ENCODE data around the gene CCL19. TPM values are rescaled to one million over a fixed set of nuclear protein-coding genes. Genes with fewer than 3 reads are reported as not detected.
A peak's percentile ranks its signal among the peaks of the same experiment; 100 is the strongest.

The CCL19 gene
- total RNA-seq, 1 donor from 2014 or later: not detected

- no peaks in the 10 kb centered on the region for H3K27me3 Mint-ChIP-seq (ENCODE audit: low read depth)
- no peak for DNase-seq (ENCODE audit: low spot score)
- no peak overlapping the region for H3K4me3 Mint-ChIP-seq (ENCODE audit: low read depth)
- H3K9me3 Mint-ChIP-seq: no peaks in the 10 kb centered on the region
- H3K4me1 Mint-ChIP-seq (ENCODE audit: low read depth): peaks cover 30% of the 10 kb centered on the region
- intact Hi-C loops (cut with micrococcal nuclease): no loop called here
- peaks cover 36% of the 10 kb centered on the region for H3K36me3 Mint-ChIP-seq (ENCODE audit: low read depth)
- peak overlapping the region; percentile 54 for H3K27ac Mint-ChIP-seq
Observed at GRCh38 chr9:34652602-34653000, 38.5 kb downstream of the CCL19 start.

GRCh38 chr9:34651876-34652601 is 39.0 kb downstream of the CCL19 start, which contains the start of gene IL11RA:
Gene IL11RA, plus strand, starts transcription at chr9:34652185. Its CDS starts 3,033 bp downstream, at chr9:34655218.
- intact Hi-C loops (cut with micrococcal nuclease): no loop called here
- Mint-ChIP-seq H3K36me3 (ENCODE audit: low read depth) (peaks cover 41% of the 10 kb centered on the region), H3K4me1 (ENCODE audit: low read depth) (peaks cover 36% of the 10 kb centered on the region), H3K27ac (peak within 1 kb of the TSS; percentile 54), H3K4me3 (ENCODE audit: low read depth) (no peak within 1 kb of the TSS), H3K9me3 (no peaks in the 10 kb centered on the region), H3K27me3 (ENCODE audit: low read depth) (no peaks in the 10 kb centered on the region)
- DNase-seq (ENCODE audit: low spot score): peak; percentile 23

- H3K4me1 Mint-ChIP-seq (ENCODE audit: low read depth): peaks cover 38% of the 10 kb centered on the region
- no peaks in the 10 kb centered on the region for H3K9me3 Mint-ChIP-seq
- DNase-seq (ENCODE audit: low spot score): no peak
- intact Hi-C loops (cut with micrococcal nuclease): no loop called here
- H3K27me3 Mint-ChIP-seq (ENCODE audit: low read depth): no peaks in the 10 kb centered on the region
- no peak overlapping the region for H3K27ac Mint-ChIP-seq
- H3K4me3 Mint-ChIP-seq (ENCODE audit: low read depth): no peak overlapping the region
- peaks cover 43% of the 10 kb centered on the region for H3K36me3 Mint-ChIP-seq (ENCODE audit: low read depth)
Observed at GRCh38 chr9:34651321-34651720, 39.8 kb downstream of the CCL19 start.

- H3K27ac Mint-ChIP-seq: no peak overlapping the region
- H3K4me3 Mint-ChIP-seq (ENCODE audit: low read depth): no peak overlapping the region
- DNase-seq (ENCODE audit: low spot score): no peak
- peaks cover 43% of the 10 kb centered on the region for H3K36me3 Mint-ChIP-seq (ENCODE audit: low read depth)
- H3K9me3 Mint-ChIP-seq: no peaks in the 10 kb centered on the region
- H3K27me3 Mint-ChIP-seq (ENCODE audit: low read depth): no peaks in the 10 kb centered on the region
- peaks cover 42% of the 10 kb centered on the region for H3K4me1 Mint-ChIP-seq (ENCODE audit: low read depth)
- intact Hi-C loops (cut with micrococcal nuclease): no loop called here
Observed at GRCh38 chr9:34650816-34651215, 40.3 kb downstream of the CCL19 start.

- no peaks in the 10 kb centered on the region for H3K27me3 Mint-ChIP-seq (ENCODE audit: low read depth)
- no peaks in the 10 kb centered on the region for H3K9me3 Mint-ChIP-seq
- intact Hi-C loops (cut with micrococcal nuclease): loop anchor here (5.0 kb wide), 1 partner anchor 36 kb away; the partner anchor contains the start of gene RPP25L
- H3K36me3 Mint-ChIP-seq (ENCODE audit: low read depth): peaks cover 43% of the 10 kb centered on the region
- H3K4me3 Mint-ChIP-seq (ENCODE audit: low read depth): peak overlapping the region; percentile 38
- peaks cover 42% of the 10 kb centered on the region for H3K4me1 Mint-ChIP-seq (ENCODE audit: low read depth)
- no peak overlapping the region for H3K27ac Mint-ChIP-seq
- no peak for DNase-seq (ENCODE audit: low spot score)
Observed at GRCh38 chr9:34648673-34649072, 42.4 kb downstream of the CCL19 start.

- Mint-ChIP-seq H3K27ac (peak overlapping the region; percentile 87), H3K4me3 (ENCODE audit: low read depth) (peak overlapping the region; percentile 93), H3K9me3 (no peaks in the 10 kb centered on the region), H3K27me3 (ENCODE audit: low read depth) (no peaks in the 10 kb centered on the region), H3K36me3 (ENCODE audit: low read depth) (peaks cover 43% of the 10 kb centered on the region), H3K4me1 (ENCODE audit: low read depth) (peaks cover 35% of the 10 kb centered on the region)
- intact Hi-C loops (cut with micrococcal nuclease): loop anchor here (2.0 to 5.0 kb wide), 2 partner anchors 17 to 35 kb away; partner anchors contain the start of gene RPP25L
- no peak for DNase-seq (ENCODE audit: low spot score)
Observed at GRCh38 chr9:34647651-34648050, 43.4 kb downstream of the CCL19 start.

GRCh38 chr9:34647084-34647403 is 44.0 kb downstream of the CCL19 start:
- intact Hi-C loops (cut with micrococcal nuclease): loop anchor here (2.0 to 5.0 kb wide), 2 partner anchors 18 to 35 kb away; partner anchors contain the start of gene RPP25L
- peak overlapping the region; percentile 87 for H3K27ac Mint-ChIP-seq
- peaks cover 30% of the 10 kb centered on the region for H3K4me1 Mint-ChIP-seq (ENCODE audit: low read depth)
- no peaks in the 10 kb centered on the region for H3K27me3 Mint-ChIP-seq (ENCODE audit: low read depth)
- H3K4me3 Mint-ChIP-seq (ENCODE audit: low read depth): peak overlapping the region; percentile 93
- no peaks in the 10 kb centered on the region for H3K9me3 Mint-ChIP-seq
- H3K36me3 Mint-ChIP-seq (ENCODE audit: low read depth): peaks cover 40% of the 10 kb centered on the region
- DNase-seq (ENCODE audit: low spot score): no peak

- Mint-ChIP-seq H3K4me1 (ENCODE audit: low read depth) (peaks cover 28% of the 10 kb centered on the region), H3K9me3 (no peaks in the 10 kb centered on the region), H3K27ac (peak within 1 kb of the TSS; percentile 87), H3K4me3 (ENCODE audit: low read depth) (peak within 1 kb of the TSS; percentile 93), H3K27me3 (ENCODE audit: low read depth) (no peaks in the 10 kb centered on the region), H3K36me3 (ENCODE audit: low read depth) (peaks cover 40% of the 10 kb centered on the region)
- intact Hi-C loops (cut with micrococcal nuclease): loop anchor here (1.0 to 5.0 kb wide), 3 partner anchors 9 to 34 kb away; partner anchors contain the start of genes RPP25L and SIGMAR1
- peak; percentile 95 for DNase-seq (ENCODE audit: low spot score)
Observed at GRCh38 chr9:34646211-34647083, 44.6 kb downstream of the CCL19 start, which contains the start of gene GALT. Gene GALT, plus strand, starts transcription at chr9:34646675. Its CDS starts 30 bp downstream, at chr9:34646705.

- intact Hi-C loops (cut with micrococcal nuclease): loop anchor here (5.0 kb wide), 1 partner anchor 33 kb away; the partner anchor contains the start of gene RPP25L
- Mint-ChIP-seq H3K4me3 (ENCODE audit: low read depth) (no peak overlapping the region), H3K36me3 (ENCODE audit: low read depth) (peaks cover 29% of the 10 kb centered on the region), H3K9me3 (no peaks in the 10 kb centered on the region), H3K27ac (no peak overlapping the region), H3K4me1 (ENCODE audit: low read depth) (peaks cover 28% of the 10 kb centered on the region), H3K27me3 (ENCODE audit: low read depth) (no peaks in the 10 kb centered on the region)
- DNase-seq (ENCODE audit: low spot score): no peak
Observed at GRCh38 chr9:34644766-34645314, 46.2 kb downstream of the CCL19 start.

- Mint-ChIP-seq H3K4me3 (ENCODE audit: low read depth) (no peak overlapping the region), H3K27me3 (ENCODE audit: low read depth) (no peaks in the 10 kb centered on the region), H3K9me3 (no peaks in the 10 kb centered on the region), H3K36me3 (ENCODE audit: low read depth) (peaks cover 7% of the 10 kb centered on the region), H3K4me1 (ENCODE audit: low read depth) (peaks cover 27% of the 10 kb centered on the region), H3K27ac (no peak overlapping the region)
- intact Hi-C loops (cut with micrococcal nuclease): no loop called here
- DNase-seq (ENCODE audit: low spot score): no peak
Observed at GRCh38 chr9:34642679-34643078, 48.4 kb downstream of the CCL19 start.
